GM19395 (cell line): ENCODE data around the gene MSI2.

ENCODE experiments used
- ATAC-seq: cut with Tn5 transposase; IDR thresholded peaks from one replicate; pipeline ENCODE4 v1.9.1; 2021; ENCODE audit warnings: mild to moderate bottlenecking, moderate library complexity; ENCODE audit not compliant: unreplicated experiment

Gene MSI2

DNA sequence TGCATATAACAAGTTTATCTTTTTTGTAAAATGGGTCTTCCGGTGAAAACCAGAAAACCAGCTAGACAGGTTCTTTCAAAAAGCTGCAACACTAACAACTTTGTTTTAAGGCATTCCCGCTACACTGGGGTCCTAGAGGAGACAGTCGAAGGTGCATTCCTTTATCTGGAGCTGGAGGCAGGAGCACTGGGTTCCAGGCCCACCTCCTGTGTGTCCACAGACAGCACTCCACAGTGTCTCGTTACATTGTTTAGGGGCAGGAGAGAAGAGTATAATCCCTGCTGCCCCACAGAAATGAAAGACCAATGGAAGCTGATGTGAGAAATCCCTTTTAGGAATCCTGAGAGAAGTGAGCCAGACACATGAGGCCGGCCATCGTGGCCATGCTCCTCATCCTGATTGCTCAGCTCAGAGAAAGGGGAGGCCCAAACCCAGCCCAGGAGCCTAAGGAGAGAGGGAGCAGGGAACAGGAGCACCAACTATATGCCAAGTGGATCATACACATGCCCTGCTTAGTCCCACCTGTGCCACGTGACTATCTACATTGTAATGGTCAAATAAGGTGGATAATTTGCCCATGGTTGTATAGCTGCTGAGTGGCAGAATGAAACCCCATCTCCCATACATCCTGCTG, 429.3 kb downstream of the MSI2 start:
- no peak for ATAC-seq

DNA sequence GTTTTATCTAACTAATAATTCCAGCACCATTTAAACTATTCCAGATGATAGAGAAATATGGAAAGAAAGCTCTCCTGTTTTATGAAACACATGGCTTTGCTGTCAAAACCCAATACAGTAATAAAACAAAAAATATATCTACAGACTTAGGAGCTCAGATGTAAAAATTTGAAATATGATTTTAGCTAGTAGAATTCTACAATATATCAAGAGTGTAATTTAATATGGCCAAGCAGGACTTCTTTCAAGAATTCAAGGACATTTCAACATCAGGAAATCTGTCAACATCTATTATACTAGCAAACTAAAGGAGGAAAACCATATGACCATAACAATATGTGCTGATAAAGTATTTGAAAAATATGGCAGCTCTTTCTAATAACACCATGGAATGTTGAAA, 431.3 kb downstream of the MSI2 start:
- no peak for ATAC-seq

DNA sequence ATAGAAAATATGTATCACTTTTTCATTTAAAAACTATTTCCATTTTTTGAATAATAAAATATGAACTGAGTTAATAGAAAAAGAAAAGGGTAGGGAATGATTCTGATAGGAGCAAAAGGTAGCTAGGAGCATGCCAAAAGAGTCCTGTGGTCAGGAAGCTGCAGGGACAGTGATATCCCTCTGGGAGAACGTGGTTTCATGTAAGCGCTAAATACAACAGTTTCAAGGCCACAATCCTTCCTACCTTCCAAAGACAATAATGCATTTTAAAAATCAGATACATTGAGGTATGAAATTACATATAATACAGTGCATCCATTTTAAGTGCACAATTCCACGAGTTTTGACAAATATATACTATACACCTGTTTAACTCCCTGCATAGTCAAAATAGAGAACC, 432.9 kb downstream of the MSI2 start:
- ATAC-seq = no peak

DNA sequence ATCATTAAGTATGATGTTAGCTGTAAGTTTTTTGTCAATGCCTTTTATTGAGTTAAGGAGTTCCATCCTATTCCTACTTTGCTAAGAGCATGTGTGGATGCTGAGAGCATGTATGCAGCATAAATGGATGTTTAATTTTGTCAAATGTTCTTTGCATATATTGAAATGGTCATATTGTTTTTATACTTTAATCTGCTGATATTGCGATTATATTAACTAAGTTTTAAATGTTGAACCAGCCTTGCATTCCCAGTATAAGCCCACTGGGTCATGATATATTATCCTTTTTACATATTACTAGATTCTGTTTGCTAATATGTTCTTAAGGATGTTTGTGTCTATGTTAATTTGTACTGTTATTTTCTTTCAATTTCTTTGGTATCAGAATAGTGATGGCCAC, 435.6 kb downstream of the MSI2 start:
- ATAC-seq = no peak

GRCh38 chr17:57692770-57693169, 436.4 kb downstream of the MSI2 start:
- ATAC-seq = no peak

GRCh38 chr17:57694051-57694450, 437.7 kb downstream of the MSI2 start:
- ATAC-seq = no peak

- no peak for ATAC-seq
Observed at GRCh38 chr17:57696050-57696449, 439.7 kb downstream of the MSI2 start.

DNA sequence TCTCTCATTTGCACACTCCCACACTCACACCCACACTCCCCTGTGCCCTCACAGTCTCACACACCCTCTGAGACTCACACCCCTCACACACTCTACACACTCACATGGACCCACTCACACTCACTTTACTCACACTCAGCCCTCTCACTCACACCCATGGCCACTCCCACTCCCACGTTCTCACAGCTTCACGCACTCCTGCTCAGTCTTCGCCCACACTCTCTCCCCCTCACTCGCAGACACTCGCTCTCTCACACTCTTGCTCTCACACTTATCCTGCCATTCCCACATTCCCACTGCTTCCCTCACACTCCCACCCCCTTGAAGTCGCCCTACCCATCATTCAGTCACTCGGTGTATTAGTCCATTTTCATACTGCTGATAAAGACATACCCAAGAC, 440.9 kb downstream of the MSI2 start:
- ATAC-seq = no peak

DNA sequence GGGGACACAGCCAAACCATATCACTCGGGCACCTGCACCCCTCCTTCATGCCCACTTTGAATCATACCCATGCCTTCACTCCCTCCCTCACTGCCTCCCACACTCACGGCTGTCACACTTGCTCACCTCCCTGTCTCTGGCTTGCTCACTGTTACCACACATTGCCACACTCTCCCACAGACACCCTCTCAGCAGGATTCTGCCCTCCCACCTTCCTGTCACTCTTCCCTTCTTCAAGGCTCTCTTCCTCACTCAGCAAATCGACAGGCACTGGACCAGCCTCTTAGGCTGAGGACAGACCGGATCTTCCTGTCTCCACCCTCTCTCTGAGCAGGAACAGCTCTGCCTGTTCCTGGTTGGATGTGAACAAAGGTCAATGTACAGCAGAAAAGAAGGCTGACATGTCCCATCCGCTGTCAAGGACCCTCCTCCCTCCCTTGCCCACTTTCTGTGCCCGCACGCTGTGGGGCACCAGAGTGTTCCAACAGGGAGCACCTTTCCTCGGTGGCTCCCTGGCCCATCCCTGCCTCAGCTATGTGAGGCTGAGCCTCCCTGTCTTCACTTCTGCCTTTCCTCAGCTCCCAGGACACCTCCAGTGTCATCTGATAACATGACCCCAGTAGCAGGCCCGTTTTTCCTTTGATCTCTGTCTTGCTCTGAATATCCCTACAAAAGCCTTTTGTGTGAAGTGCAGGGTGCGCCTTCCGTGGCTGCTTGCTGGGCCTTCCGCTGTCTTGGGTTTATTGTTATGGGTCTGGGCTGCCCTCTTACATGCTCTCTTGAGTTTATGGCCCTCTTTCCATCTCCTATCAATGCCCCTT, 441.8 kb downstream of the MSI2 start:
- ATAC-seq = no peak

- ATAC-seq = no peak
Observed at GRCh38 chr17:57699751-57700219, 443.5 kb downstream of the MSI2 start.

- no peak for ATAC-seq
Observed at GRCh38 chr17:57701124-57701523, 444.8 kb downstream of the MSI2 start.

DNA sequence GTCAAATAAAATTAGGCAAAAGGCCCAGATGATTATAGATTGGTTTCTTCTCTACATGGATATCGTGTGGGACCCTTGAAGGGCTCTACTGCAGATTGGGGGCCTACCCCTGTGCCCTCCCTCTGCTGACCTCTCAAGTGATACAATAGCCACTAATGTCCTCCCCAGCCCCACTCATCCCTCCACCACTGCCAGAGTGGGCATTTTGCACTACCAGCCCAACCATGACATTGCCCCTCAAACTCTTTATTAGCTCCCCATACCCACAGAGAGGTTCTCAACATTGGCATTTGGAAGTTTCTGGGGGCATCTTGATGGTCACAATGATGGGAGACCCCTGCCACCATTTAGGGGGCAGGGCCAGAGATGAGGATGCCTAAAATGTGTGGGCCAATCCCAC, 446.9 kb downstream of the MSI2 start:
- no peak for ATAC-seq

- ATAC-seq = no peak
Observed at GRCh38 chr17:57704448-57704847, 448.1 kb downstream of the MSI2 start.

DNA sequence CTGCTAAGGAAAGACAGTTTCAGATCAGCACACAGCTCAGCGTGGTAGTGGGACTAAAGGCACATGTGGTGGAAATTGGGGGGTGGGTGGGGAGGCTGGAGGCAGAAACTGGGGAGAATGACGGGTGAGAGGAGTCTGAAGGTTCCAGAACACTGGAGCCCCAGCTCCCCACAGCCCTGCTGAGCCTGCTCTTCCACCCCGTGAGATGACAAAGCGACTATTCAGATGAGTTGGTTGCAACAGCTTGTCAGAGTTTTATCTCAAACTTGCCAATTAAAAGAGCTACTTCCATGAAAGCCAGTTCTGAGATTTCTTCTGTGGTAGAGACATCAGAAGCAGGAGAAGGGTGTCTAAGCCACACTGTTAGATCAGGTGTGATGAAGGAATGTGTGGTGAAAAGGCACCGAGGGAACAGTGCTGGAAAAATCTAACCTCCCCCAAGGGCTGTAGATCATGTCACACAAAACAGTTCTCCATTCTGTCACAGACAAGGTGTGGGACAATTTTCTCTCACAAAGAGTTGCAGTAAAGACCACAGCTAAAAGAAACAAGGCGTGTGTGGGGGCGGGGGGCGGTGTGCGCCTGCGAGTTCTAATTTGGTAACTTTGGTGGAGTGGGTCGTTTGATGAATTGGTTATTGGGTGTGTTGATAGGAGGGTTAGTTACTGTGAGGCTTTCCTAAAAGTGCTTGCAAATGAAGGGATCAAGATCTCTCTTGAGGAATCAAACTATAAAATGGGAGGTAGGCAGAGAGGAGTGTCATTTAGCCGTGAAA, 449.8 kb downstream of the MSI2 start:
- no peak for ATAC-seq

DNA sequence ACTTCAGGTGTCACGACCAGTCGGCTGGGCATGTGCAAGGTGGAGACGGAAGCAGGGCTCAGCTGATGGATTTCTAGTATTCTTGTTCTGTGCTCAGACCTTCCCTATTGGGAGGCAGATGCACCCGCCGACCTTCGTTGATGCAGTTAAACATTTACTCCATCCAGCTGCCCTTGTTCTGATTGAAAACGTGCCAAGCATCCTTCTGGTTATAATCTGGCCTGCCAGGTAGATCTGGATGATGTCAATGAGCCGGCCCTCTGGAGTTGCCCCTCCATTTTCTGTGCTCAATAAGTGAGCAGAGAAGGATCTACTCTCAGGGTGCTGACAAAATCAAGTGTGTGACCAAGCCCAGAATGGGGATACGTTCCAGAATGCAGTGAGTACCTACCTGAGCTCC, 450.4 kb downstream of the MSI2 start:
- no peak for ATAC-seq

- no peak for ATAC-seq
Observed at GRCh38 chr17:57707892-57708291, 451.6 kb downstream of the MSI2 start.

- no peak for ATAC-seq
Observed at GRCh38 chr17:57708410-57708809, 452.1 kb downstream of the MSI2 start.

GRCh38 chr17:57713140-57713539, 456.8 kb downstream of the MSI2 start:
- no peak for ATAC-seq

- ATAC-seq = no peak
Observed at GRCh38 chr17:57714665-57715180, 458.4 kb downstream of the MSI2 start.

GRCh38 chr17:57715981-57716380, 459.7 kb downstream of the MSI2 start:
- ATAC-seq = no peak

DNA sequence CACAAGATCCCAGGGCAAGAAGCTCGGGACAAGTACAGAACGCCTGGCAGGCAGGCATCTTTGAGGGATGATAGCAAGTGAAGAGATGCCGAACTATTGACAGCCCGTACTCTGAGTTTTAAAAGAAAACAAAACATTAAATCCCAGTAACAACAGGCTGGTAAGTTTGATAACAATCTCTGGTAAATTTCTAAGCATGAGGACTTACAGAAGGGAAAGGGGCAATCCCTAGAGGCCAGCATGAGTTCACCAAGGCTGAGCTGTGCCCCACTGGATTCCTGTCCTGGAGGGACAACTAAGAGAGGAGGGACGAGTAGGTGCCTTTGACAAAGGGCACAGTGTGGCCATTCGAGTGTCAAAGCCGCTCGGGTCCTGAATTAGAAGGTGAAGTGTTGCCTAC, 462.6 kb downstream of the MSI2 start:
- no peak for ATAC-seq
